Skin epidermis (tissue), 12 donors: ENCODE data around the gene SREBF2.
"Not testable (repeated sequence)": the region's sequence is repeated elsewhere in the genome, so short reads cannot be mapped to it uniquely, and the experiment has no call there.

ENCODE experiments used
- H3K27ac ChIP-seq, 21 experiments: fragments of 200-600 bp; sonication (generic) in 11 of 21; one replicate each; pipeline ENCODE4 v1.5.0; 2020; ENCODE audit warnings: mild to moderate bottlenecking in 3 of 21, inconsistent platforms in 2 of 21, moderate library complexity in 2 of 21
- H3K4me3 ChIP-seq, 7 experiments: fragments of 200-600 bp; sonication (generic) in 2 of 7; one replicate each; pipeline ENCODE4 v1.5.0; 2020; ENCODE audit warnings: inconsistent platforms in 2 of 7, mild to moderate bottlenecking in 2 of 7, moderate library complexity in 1 of 7

SREBF2 gene

DNA sequence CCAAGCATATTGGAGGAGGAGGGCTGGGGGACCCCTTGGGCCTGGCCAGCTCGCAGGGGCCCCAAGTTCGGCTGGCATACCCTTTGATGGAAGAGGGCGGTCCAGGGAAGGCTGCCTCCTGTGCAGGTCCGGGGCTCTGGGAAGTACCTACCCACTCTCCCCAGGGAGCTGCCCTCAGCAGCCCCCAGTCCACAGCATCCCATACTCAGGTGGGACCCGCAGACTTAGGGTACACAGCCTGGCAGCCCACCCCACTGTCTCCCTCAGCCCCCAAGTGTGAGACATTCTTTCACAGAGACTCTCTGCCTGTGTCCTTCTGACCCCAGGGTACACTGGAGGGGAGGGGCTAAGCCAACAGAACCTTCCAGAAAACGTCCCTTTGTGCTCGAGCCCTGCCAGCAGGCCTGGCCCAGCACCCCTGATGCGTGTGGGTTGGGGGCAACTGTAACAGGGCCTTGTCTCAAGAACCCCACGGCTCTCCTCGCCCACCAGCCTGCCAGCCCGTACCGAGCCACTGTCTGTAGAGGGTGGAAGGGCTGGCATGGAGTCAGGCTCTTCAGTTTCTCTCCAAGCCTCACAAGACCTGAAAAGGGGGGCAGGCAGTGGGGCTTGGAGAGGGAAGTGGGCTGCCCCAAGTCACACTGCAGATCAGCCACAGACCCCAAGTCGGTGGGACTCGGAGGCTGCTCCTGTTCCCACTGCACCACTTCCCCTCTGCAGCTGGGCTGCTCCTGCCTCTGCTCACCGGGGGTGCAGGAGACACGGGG is 100.7 kb downstream of the SREBF2 start:
- Histone ChIP-seq H3K27ac (peak overlapping the region in 1 of 21 experiments; percentile 54), H3K4me3 (no peak overlapping the region)

DNA sequence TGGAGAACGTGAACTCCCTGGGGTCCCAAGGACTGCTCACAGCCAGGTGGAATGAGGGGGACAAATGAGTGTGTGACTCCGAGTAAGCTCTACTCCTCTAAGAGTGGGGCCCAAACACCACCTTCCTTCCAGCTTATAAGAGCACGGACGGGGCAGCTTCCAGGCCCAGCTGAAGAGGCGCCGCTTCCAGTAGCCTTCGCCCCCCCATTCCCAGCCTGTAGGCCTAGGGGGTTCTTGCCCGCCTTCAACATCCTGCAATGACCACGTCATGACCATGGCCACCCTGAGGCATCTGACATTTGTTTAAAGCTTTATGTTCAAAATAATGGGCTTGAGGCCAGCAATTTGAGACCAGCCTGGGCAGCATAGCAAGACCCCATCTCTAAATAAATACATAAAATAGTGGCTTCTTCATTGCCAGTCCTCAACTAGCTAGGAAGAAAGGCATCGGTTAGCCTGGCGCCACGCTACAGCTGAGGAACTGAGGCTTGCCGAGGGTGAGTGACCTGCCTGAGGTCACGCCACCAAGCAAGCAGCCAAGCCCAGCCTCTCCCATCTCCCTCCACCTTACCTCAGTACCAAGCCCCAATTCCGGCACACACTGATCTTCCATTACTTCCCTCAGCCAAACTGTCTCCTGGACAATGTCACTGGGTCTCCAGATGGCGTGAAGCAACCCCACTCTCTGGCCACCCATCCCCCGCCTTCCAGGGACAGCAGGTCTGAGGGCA is 101.5 kb downstream of the SREBF2 start:
- Histone ChIP-seq H3K4me3 (no peak overlapping the region), H3K27ac (peak overlapping the region in 1 of 21 experiments; percentile 78)

DNA sequence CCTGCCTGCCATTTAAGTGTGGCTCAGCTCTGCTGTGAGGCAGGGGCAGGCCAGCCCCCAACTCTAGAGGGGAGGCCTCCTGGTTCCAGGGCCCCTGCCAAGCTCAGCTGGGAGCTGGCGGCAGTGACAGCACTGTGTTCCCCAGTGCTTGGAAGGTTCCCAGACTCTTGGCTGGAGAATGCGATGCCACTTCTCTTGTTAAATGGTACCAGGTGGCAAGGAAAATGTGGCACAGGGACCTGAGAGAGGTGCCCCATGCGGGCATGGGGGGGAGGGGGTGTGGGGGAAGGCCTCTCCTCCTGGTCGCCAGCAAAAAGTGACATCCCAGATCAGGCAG is 102.1 kb downstream of the SREBF2 start:
- Histone ChIP-seq H3K4me3 (no peak overlapping the region), H3K27ac (peak overlapping the region in 1 of 21 experiments; percentile 78)

DNA sequence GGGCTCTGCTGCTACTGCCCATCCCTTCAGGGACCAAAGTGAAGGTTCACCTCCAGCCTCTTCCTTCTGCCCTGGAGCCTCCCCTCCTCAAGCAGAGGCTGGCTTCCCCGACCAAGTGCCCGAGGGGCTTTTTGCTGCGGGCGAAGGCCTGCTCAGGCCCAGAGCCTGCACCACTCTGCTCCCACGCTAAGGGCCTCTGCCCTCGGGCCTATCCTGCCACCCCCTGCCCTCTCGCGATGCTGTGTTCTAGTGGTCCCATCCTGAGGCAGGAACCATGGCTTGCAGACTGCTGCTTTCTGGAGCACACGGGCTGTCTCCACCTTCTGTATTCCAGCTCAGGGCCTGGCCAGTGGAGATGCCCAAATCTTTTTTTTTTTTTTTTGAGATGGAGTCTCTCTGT is 102.6 kb downstream of the SREBF2 start:
- H3K4me3 ChIP-seq: no peak overlapping the region
- peak overlapping the region in 2 of 21 experiments; percentile 11 to 78 for H3K27ac ChIP-seq

DNA sequence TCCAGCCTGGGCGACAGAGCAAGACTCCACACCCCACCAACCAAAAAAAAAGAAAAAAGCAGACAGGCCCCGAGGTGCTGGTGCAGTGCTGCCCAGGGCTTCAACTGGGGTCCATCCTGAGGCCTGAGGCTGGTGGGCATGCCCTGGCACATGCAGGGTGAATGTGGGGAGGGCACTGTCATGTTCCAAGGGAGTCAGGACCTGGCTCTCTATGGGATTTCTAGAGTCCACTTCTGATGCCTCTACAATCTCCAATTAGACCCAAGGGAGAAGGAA is 103.9 kb downstream of the SREBF2 start:
- no peak overlapping the region for H3K4me3 ChIP-seq
- peak overlapping the region in 1 of 21 experiments; percentile 66 for H3K27ac ChIP-seq

DNA sequence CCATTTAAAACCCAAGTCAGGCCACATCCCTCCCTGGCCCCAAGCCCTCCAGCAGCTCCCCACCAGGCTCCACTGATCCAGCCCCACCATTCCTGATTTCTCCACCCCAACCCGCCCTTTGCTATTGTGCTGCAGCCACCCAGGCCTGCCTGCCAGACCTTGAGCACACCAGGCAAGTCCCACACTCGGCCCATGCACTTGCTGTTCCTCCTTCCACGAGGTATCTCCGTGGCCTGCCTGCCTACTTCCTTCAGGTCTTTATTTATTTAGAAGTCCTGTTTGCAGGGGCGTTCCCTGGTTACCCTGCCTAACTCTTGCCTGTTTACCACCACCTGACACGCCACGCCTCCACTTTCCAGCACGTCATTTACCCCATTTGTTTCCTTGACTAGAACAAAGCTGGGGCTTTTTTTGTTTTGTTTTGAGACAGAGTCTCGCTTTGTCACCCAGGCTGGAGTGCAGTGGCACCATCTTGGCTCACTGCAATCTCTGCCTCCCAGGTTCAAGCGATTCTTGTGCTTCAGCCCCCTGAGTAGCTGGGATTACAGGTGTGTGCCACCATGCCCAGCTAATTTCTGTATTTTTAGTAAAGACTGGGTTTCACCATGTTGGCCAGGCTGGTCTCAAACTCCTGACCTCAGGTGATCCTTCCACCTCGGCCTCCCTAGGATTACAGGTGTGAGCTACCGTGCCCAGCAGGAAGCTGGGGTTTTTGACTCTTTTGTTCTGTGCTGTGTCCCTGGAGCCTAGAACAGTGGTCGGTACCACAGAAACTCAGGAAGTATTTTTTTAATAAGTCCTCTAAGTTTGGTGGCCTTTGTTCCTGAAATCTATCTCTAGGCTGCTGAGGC is 107.3 kb downstream of the SREBF2 start:
- H3K4me3 ChIP-seq: peak overlapping the region in 1 of 7 experiments; percentile 5
- peak overlapping the region in 20 of 21 experiments; percentile 56 to 98 (median 85) for H3K27ac ChIP-seq

DNA sequence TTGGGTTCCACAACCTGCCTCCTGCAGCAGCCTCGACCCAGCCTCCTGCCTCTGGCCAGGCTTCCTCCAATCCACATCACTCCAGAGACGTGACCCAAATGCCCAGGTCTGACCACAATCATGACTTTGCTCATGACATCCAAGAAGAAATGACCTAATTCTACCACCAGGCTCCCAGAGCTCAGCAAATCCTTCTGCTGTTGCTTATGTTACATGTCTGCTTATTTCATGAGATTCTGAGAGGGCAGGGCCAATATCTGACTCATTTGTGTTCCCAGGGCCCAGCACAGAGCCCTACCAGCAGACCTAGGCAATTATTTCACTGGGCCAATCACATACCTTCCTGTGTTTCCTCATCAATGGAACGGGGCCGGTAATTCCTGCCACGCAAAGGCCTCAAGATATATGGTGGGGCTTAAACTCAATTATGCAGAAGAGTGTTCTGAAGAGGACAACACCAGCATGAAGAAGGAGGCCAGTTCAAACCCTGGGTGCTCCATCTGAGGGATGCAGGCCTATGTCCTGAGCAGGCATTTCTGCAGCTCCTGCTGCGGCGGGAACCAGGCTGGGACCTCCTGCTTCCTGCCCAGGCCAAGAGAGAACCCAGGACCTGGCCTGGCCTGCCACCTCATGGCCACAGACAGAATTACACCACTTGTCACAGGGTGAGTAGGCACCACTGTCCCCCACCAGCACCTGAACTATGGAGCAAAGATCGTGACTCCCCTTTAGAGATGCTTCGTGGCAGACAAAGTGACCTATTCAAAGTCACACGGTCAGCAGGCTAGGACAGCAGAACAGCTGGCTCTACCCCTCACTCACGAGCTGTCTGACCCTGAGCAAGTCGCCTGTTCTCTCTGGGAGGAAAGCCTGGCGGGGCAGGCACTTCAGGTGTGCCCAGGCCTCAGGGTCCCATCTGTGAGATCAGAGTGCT is 108.2 kb downstream of the SREBF2 start:
- Histone ChIP-seq H3K27ac (peak overlapping the region in 20 of 21 experiments; percentile 46 to 98 (median 85)), H3K4me3 (no peak overlapping the region)

DNA sequence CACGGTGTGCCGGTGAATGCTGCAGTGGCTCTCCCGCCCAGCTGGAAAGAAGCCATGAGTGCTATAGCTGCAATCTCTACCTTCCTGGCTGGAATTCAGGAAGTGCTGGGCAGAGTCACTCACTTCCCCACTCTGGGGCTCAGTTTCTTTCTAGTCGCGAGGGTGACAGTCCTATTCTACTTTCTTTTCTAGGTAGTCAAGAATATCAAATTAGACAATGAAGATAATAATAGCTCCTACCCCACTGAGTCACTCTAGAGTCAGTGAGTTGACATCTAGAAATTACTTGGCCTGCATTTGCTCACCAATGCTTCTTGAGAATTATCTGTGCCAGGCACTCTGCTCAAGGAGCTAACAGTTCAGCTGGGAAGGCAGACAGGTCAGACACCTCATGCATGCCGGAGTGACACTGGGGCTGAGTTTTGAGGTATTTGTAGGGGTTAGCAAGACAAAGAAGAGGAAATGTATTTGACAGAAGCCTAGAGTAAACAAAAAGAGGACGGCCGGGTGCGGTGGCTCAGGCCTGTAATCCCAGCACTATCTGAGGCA is 110.8 kb downstream of the SREBF2 start:
- peak overlapping the region in 4 of 21 experiments; percentile 12 to 39 (median 19) for H3K27ac ChIP-seq
- no peak overlapping the region for H3K4me3 ChIP-seq

DNA sequence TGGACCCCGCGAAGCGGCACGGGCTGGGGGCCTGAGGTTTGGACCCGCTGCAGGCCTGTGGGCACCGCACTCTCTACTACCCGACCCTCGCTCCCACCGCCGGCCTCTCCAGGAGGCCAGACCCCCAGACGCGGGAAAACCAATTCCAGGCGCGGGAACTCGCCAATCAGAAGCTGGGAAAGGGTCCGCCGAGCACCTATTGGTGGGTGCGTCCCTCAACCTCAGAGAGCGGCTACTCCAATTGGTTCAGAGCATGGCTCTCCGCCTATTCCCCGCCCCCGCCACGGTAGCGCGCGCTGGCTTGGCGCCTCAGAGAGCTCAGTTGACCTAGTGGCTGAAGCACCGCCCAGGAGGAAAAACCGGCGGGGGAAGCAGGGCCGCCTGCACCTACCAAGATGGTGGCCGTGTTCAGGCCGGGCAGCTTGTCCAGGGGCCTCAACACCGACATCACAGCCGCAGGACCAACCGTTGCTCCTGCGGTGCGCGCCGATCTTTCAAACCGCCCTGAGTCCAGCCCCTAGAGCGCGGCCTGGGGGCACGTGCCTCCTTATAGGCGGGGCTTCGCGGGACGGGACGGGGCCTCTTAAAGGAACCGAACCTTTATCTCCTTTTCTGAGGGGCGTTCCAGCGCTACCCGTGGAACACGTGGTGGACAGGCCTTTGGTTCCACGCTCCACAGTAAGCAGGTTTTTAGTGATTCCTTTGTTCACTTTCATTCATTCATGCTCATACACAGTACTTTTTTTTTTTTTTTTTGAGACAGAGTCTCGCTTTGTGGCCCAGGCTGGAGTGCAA is 113.9 kb downstream of the SREBF2 start, which contains the start of gene CENPM:
CENPM (minus strand) TSS at position 524 of the 795 bp plus-strand sequence; CDS start at position 448, 76 bp downstream.
- H3K27ac ChIP-seq: peak within 1 kb of the TSS in 15 of 21 experiments; percentile 3 to 82 (median 55)
- peak within 1 kb of the TSS; percentile 44 to 88 (median 58) for H3K4me3 ChIP-seq

DNA sequence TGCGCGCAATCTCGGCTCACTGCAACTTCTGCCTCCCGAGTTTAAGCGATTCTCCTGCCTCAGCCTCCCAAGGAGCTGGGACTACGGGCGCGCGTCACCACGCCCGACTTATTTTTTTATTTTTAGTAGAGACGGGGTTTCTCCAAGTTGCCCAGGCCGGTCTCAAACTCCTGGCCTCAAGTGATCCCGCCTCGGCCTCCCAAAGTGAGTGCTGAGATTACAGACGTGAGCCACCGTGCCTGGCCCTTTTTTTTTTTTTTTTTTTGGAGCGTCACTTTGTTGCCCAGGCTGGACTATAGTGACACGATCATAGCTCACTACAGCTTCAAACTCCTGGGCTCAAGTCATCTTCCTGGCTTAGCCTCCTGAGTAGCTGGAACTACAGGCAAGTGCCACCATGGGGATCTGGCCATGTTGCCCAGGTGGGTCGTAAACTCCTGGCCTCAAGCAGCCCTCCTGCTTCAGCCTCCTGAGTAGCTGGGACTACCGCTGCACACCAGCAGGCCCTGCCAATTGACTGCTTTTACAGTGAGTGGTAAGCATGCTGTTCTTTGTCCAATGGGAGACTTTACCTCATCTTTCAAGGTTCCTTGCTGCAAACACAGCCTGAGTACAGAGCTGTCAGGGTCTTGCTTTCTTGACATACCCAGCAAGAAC is 114.6 kb downstream of the SREBF2 start:
- H3K4me3 ChIP-seq: peak overlapping the region in 4 of 7 experiments; percentile 44 to 88 (median 84)
- H3K27ac ChIP-seq: peak overlapping the region in 3 of 21 experiments; percentile 3 to 82 (median 73)

DNA sequence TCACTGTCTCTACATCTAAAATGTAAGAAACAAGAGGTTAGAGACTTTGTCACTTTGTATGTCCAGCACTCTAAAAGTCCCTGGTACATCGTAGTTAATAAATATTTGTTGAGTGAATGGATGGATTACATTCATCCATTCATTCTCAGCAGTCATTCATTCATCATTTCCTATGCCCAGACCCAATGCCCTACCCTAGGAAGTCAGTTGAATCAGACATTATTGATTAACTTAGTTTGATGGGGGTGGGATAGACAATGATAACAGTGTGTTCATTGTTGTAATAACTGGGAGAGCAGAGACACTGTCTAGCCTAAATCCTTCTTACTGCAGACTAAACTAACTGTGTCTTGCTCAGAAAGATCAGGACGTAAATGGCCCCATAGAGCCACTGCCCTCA is 115.2 kb downstream of the SREBF2 start:
- Histone ChIP-seq H3K4me3 (no peak overlapping the region), H3K27ac (no peak overlapping the region)

DNA sequence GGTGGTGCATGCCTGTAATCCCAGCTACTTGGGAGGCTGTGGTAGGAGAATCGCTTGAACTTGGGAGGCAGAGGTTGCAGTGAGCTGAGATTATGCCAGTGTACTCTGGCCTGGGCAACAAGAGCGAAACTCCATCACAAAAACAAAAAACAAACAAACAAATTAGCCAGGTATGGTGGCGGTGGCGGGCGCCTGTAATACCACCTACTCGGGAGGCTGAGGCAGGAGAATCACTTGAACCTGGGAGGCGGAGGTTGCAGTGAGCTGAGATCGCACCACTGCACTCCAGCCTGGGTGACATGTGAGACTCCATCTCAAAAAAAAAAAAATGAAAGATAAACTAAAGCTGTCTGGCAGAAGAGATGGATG is 116.0 kb downstream of the SREBF2 start:
- not testable (repeated sequence) for H3K4me3 ChIP-seq

DNA sequence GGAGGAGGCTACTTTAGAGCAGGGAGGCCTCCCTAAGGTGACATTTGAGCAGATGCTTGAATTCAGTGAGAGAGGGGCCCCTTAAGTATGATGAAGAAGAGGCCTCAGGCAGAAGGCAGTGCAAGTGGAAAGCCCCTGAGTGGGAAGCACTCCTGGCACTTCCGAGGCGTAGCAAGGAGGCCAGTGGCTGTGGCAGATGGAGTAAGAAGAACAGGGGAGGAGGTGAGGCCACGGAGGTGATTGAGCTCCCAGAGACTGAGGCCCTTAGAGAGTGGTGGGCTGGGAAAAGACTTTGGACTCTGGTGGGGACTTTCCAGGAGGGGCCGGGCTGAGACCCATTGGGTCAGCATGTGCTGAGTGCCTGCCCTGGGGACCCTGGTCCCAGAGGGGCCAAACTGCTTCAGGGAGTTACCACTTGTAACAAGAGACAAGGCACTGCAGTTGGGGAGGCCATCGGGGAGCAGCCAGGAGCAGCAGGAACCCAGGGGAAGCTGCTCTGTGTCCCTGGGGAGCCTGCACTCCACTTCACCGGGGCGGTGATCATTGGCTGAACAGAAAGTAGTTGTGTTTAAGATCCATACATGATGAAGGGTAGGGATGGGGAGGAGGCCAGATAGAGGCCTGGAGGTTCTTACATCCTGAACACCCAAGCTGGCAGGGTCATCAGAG is 116.5 kb downstream of the SREBF2 start:
- Histone ChIP-seq H3K4me3 (no peak overlapping the region), H3K27ac (no peak overlapping the region)

More for the DNA sequence above, 116.0 kb downstream of the SREBF2 start:
- not testable (repeated sequence) for H3K27ac ChIP-seq

DNA sequence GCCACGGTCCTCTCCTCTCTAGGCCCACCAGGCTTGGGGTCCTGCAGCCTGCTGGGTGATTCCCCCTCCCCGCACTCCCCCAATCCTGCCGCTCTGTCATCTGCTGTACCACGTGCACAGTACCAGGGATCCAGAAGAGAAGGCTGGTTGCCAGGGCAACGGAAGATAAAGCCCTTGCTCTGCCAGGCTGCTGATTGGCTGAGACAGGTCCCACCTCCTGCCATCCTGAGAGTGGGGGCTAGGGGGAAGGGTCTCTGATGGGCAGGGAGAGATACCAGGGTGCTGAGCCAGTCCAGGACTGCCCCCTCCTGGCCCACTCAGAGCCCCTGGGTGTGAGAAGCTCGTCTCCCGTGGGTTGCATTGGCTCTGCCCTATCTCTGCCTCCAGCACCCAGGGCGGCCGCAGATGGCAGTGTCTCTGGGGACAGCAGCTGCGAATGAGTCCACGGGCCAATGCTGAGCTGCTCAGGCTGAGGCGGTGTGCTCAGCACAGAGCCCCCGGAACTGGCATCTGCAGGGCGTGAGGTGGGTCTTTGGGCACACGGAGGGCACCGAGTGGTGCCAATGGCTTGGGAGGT is 119.1 kb downstream of the SREBF2 start, which contains the start of gene SMIM45:
SMIM45 (plus strand) TSS at position 253 of the 577 bp plus-strand sequence.
- Histone ChIP-seq H3K4me3 (no peak within 1 kb of the TSS), H3K27ac (no peak within 1 kb of the TSS)

DNA sequence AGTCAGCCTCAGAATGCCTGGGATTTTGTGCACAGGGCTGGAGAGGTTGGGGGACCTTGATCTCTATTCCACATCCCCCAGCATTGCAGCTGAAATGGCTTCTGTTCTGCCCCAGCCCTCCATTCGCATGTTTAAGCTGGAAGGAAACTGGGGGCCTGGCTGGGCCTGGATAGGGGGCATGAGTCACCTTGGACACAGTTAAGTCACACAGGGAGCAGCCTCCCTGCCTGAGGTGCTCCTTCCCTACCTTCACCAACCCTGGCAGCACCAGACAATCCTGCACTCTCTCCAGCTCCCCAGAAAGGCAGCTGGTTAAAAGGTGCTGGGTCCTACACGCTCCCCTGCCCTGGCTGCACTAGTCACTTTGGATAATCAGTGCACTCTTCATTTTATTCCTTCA is 119.8 kb downstream of the SREBF2 start:
- Histone ChIP-seq H3K27ac (no peak overlapping the region), H3K4me3 (no peak overlapping the region)
